Thoracic aorta (tissue), 2 donors: ENCODE results near the gene FBXO9. TPM values are rescaled to one million over a fixed set of nuclear protein-coding genes. Genes with fewer than 3 reads are reported as not detected.

Source experiments
- ATAC-seq: fragments of 150-250 bp; one replicate; pipeline ENCODE4 v1.8.0; 2017; ENCODE audit warnings: low read depth; ENCODE audit not compliant: insufficient number of reproducible peaks, low FRiP score
- DNase-seq: peaks from one replicate; pipeline ENCODE4 v3.0.0-alpha.2; 2020; ENCODE audit warnings: low spot score
- H3K27ac ChIP-seq, 2 donors: fragments of 200-600 bp; sonication (generic); 1 replicate in 1 of 2; 2 replicates in 1 of 2; pipeline ENCODE4 v1.5.1; 2016; ENCODE audit warnings: mild to moderate bottlenecking in 2 of 2, moderate library complexity in 2 of 2
- H3K27me3 ChIP-seq: fragments of 200-600 bp; sonication (generic); replicated peaks from 2 replicates; pipeline ENCODE4 v1.6.0; 2016; ENCODE audit warnings: mild to moderate bottlenecking; ENCODE audit not compliant: insufficient read depth
- H3K36me3 ChIP-seq: fragments of 200-600 bp; sonication (generic); one replicate; pipeline ENCODE4 v1.5.1; 2016
- H3K4me1 ChIP-seq, 2 donors: fragments of 200-600 bp; sonication (generic); 1 replicate in 1 of 2; 2 replicates in 1 of 2; pipeline versions ENCODE4 v1.5.1 to v1.6.0; 2016; ENCODE audit warnings: low read depth in 2 of 2, mild to moderate bottlenecking in 1 of 2; ENCODE audit not compliant: control insufficient read depth in 1 of 2
- H3K4me3 ChIP-seq: fragments of 200-600 bp; sonication (generic); 2 replicates; pipeline ENCODE4 v1.5.1; 2016; ENCODE audit warnings: mild to moderate bottlenecking
- H3K9me3 ChIP-seq: fragments of 200-600 bp; sonication (generic); 2 replicates; pipeline ENCODE4 v1.5.1; 2016
- CTCF ChIP-seq: fragments of 200-600 bp; sonication (generic); IDR thresholded peaks from one replicate; pipeline ENCODE4 v1.5.1; 2019; ENCODE audit warnings: antibody characterized with exemption
- total RNA-seq, 2 donors: library from RNA; depleted of rRNA; stranded (reverse); fragments of >200 nt; gene quantifications; one replicate each; pipeline versions ENCODE4 v1.1.0 to v1.2.3, GENCODE V29; 2016

Gene FBXO9
- total RNA-seq, 2 donors from 2014 or later: 30.1 to 78.2 TPM

DNA sequence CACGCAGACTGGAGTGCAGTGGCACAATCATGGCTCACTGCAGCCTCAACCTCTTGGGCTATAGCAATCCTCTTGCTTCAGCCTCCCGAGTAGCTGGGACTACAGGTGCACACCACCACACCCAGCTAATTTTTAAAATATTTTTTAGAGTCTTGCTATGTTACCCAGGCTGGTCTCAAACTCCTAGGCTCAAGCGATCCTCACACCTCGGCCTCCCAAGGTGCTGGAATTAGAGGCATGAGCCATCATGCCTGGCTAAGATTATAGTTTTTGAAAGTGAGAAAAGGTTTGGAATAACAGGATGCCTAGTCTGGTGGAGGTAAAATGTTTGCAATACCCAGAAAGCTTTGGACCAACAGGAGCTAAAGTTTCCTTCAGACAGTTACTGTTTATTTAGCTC lies 60.1 kb downstream of the FBXO9 start:
- no peak for ATAC-seq
- H3K27ac ChIP-seq: no peak overlapping the region
- DNase-seq: no peak
- no peak for TF ChIP-seq CTCF
- H3K36me3 ChIP-seq: no peaks in the 10 kb centered on the region
- no peaks in the 10 kb centered on the region for H3K4me1 ChIP-seq
- H3K4me3 ChIP-seq: no peak overlapping the region
- H3K9me3 ChIP-seq: no peaks in the 10 kb centered on the region
- no peaks in the 10 kb centered on the region for H3K27me3 ChIP-seq

GRCh38 chr6:53128842-53129241 lies 63.6 kb downstream of the FBXO9 start:
- no peak for DNase-seq
- no peak for TF ChIP-seq CTCF
- Histone ChIP-seq H3K27me3 (no peaks in the 10 kb centered on the region), H3K36me3 (no peaks in the 10 kb centered on the region), H3K4me1 (no peaks in the 10 kb centered on the region), H3K4me3 (no peak overlapping the region), H3K27ac (no peak overlapping the region), H3K9me3 (no peaks in the 10 kb centered on the region)
- ATAC-seq: no peak

GRCh38 chr6:53130569-53131290 lies 65.5 kb downstream of the FBXO9 start:
- no peak for TF ChIP-seq CTCF

GRCh38 chr6:53133961-53134360 lies 68.8 kb downstream of the FBXO9 start:
- no peak for TF ChIP-seq CTCF

More at GRCh38 chr6:53130569-53131290, 65.5 kb downstream of the FBXO9 start:
- Histone ChIP-seq H3K4me1 (no peaks in the 10 kb centered on the region), H3K27ac (no peak overlapping the region), H3K36me3 (no peaks in the 10 kb centered on the region), H3K9me3 (no peaks in the 10 kb centered on the region), H3K4me3 (no peak overlapping the region), H3K27me3 (no peaks in the 10 kb centered on the region)
- DNase-seq (no peak), ATAC-seq (no peak)

DNA sequence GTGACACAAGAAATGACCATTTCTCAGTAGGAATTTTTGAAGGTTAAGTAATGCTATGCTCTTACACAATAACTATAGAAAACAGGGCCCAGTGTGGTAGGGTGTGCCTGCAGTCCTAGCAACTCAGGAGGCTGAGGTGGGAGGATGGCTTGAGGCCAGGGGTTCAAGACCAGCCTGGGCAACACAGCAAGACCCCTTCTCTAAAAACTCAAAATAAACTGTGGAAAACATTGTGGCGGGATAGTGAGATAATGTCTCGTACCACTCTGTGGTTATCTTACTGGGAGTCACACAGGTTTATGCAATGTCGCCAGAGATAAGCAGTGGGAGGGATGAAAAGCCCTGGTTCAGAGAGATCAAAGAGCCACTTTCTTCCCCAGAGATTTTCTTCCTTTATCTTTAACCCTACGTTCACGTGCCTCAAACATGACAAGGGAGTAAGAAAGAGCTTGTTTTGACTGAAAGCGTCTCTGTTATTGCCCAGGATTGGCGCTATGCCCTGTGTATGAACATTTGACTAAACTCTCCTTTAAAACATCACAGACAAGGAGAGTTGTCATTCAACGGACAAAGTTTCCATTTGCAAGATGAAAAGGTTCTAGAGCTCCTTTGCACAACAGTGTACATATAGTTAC lies 69.5 kb downstream of the FBXO9 start:
- Histone ChIP-seq H3K27ac (no peak overlapping the region), H3K9me3 (no peaks in the 10 kb centered on the region), H3K27me3 (no peaks in the 10 kb centered on the region), H3K4me3 (no peak overlapping the region), H3K36me3 (no peaks in the 10 kb centered on the region), H3K4me1 (no peaks in the 10 kb centered on the region)
- ATAC-seq (no peak), DNase-seq (no peak)
- TF ChIP-seq CTCF: no peak

More at GRCh38 chr6:53133961-53134360, 68.8 kb downstream of the FBXO9 start:
- Histone ChIP-seq H3K4me1 (no peaks in the 10 kb centered on the region), H3K27ac (no peak overlapping the region), H3K27me3 (no peaks in the 10 kb centered on the region), H3K36me3 (no peaks in the 10 kb centered on the region), H3K9me3 (no peaks in the 10 kb centered on the region), H3K4me3 (no peak overlapping the region)
- DNase-seq (no peak), ATAC-seq (no peak)
